Endometrial microvascular endothelial cells (primary cell): ENCODE data around the gene BTC. TPM values are rescaled to one million over a fixed set of nuclear protein-coding genes. Genes with fewer than 3 reads are reported as not detected.
"Not testable (repeated sequence)": the region's sequence is repeated elsewhere in the genome, so short reads cannot be mapped to it uniquely, and the experiment has no call there.

Source experiments
- in situ Hi-C: cut with HindIII; loops from 2 replicates; pipeline ENCODE4 v1.10.0; 2017; ENCODE audit warnings: low sequenced_read_pairs, low pct_unique_long_range_greater_than_20kb; ENCODE audit errors: inconsistent ontology term
- total RNA-seq: library from RNA; depleted of rRNA; stranded (reverse); fragments of >200 nt; gene quantifications from one replicate; pipeline ENCODE4 v1.2.3, GENCODE V29; 2015; ENCODE audit errors: inconsistent ontology term

Gene BTC
- total RNA-seq, 1 donor from 2014 or later, result 3.2 TPM

DNA sequence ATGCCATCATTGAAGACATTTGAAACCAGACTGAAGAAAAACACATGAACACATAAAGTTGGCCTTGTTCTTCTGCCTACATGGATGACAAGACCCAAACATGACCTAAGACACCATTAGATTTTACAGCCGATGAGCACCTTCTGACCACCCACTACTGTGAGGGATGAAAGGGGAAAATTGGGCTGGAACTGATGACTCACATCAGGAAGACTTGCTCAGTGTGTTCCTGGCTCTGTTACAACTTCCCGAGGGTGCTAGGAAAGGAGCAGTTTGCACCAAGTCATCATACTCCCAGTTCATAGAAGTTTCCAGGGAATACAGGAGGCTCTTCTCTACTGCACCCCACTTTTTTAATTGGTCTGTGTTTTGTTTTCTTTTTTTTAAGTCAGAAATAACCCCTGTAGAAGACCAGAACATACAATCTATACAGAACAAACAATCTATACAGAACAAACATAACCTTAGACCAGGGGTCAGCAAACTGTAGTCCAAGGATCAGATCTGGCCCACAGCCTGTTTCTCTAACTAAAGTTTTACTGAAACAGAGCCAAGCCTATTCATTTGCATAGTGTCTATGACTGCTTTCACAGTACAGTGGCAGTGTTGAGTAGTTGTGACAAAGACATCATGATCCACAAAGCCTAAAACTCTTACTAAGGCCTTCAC, 25.3 kb downstream of the BTC start:
- in situ Hi-C loops, result no loop called here

- in situ Hi-C loops, result no loop called here
These were observed 30.2 kb downstream of the BTC start for GRCh38 chr4:74764119-74764518.

DNA sequence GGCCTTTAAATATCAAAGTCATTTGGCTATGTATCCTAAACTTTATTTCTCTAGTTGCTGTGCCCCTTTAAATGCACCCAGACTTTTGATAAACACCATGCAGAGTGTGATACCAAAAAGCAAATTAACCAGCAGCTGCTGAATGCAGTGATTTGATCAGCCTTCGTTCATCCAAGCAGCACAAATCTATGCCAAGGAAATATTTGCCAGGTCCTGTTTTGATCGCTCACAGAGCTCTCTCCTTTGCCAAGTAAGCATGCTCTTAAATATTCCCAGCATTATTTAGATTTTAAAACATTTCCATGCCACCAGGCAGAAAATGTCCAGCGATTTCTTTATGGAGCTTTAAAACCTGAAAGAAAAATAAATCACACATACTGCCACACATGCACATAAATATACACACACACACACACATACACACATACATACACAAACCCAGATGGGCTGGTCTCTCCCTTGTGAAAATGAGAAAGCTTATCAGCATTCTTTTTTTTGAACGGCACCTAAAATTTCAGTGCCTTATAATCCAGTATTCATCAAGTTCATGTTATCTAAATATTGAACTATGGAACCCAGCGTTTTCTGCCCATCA, 35.7 kb downstream of the BTC start:
- in situ Hi-C loops, result no loop called here

DNA sequence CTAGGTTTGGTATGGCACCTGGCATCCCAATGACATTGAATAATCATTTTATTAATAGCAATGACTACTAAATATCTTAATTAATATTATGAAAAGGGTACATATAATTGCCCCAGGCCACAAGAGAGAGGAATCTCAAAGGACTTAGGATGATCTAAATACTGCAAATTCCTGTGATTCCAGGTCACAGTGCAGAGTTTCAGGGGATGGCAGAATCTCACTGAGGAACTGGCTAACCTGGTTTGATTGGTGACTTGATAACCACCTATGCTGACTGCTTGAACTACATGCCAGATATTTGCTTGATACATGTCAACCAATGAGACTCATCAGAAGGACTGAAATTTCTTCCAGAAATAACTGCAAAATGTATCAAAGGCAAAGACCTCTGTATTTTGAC, 37.2 kb downstream of the BTC start:
- in situ Hi-C loops, result no loop called here

DNA sequence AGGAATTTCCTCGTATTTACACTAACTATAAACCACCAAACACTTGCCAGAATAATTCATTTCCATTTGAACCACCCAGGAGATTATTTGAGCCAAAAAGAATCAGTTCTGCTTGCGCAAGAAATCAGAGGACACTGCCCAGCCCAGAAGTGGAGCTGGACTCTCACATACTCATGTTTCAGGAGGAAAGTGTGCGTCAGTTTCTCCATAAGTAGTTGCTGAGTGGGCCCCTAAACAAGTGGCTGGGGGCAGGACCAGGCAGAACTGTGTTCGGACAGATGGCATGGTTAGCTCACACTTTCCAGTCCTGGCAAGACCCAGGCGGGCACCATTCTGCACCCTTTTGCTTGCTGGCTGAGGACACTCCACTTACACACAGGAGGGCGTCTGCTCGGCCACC, 38.8 kb downstream of the BTC start:
- in situ Hi-C loops, result no loop called here

DNA sequence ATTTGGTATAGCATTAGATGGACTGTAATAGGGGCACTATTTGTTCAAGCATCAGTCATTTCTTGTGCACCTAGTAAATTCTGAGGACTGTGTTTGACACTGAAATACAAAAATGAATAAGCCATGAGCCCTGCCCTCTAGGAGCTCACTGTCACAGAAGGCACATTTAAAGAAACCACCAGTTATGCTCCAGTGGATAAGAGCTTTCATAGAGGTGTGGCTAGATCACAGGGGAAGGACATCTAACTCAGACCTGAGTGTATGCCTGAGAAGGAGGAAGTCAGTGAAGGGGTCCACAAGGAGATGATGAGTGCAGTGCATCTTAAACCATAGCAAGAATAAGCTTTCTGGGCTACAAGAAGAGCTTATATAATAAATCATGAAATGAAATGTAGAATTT, 40.1 kb downstream of the BTC start:
- in situ Hi-C loops, result no loop called here

GRCh38 chr4:74752798-74753197, 41.5 kb downstream of the BTC start:
- in situ Hi-C loops, result no loop called here

- in situ Hi-C loops, result no loop called here
These were observed 42.5 kb downstream of the BTC start for GRCh38 chr4:74751856-74752255.

- in situ Hi-C loops, result no loop called here
These were observed 43.1 kb downstream of the BTC start for GRCh38 chr4:74751247-74751646.

DNA sequence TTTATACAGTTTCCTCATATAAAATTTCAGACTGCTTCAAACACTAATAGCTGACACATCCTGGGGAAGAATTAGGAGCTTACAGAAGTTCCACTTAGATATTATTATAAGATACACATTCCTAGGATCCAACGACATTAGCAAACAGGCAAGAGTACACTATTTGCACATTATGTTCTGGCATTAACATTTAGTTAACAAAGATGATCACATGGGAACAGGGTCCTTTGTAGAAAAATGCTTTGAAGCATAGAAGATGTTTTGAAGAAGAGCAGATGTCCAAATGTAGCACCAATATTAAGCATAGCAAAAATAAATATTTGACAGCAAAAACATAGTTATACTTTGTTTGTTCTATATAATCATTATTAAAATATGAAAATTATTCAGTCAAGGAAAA, 52.1 kb downstream of the BTC start:
- in situ Hi-C loops, result no loop called here

DNA sequence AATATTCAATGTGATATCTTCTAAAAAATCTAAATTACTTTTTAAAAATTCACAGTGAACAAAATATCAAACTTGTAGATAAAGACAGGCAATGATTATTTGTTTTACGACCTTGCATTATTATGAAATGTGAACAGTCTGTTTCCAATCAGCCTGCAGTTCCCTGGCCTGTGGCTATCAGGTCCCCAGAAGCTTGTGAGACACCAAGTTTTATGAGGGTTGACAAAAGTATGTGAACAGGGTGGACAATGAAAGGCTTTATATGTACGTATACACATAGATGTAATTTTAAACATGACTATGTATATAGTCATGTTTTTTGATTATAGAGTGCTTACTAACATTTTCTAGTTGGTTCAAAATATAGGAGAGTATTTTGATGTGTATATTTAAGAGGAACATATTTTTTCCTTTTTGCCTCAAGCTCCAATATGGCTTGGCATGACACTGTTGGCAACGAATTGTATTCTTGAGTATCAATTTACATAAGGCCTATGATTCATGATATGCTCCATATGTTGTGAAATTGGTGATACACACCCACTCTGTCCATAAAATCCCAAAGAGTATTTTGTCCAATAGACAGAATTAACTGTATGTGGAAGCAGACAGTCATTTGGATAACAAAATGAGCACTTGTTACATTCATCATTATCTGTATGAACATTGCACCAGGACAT, 55.7 kb downstream of the BTC start:
- in situ Hi-C loops, result no loop called here

DNA sequence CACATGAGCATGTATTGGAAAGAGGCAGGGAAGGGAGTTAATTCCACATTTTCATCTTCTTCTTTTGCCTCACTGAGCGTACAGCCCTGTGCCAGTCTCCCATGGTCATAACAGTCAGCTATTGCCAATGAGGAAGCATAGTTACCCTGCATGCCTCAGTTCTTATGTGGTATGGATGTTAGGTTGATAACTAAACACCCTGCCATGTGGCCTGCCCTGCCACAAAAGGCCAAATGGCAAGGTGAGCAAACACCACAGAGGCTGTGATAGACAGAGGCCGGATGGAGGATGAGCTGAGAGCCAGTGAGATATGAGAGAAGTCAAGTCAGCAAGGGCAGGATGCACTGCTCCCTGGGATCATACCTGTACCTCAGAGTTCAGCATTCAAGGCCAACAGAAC, 59.3 kb downstream of the BTC start:
- in situ Hi-C loops, result no loop called here

GRCh38 chr4:74733756-74734155, 60.6 kb downstream of the BTC start:
- in situ Hi-C loops, result no loop called here

- in situ Hi-C loops, result no loop called here
These were observed 69.3 kb downstream of the BTC start for GRCh38 chr4:74724979-74725378.

- in situ Hi-C loops, result no loop called here
These were observed 77.9 kb downstream of the BTC start for GRCh38 chr4:74716436-74716765.

GRCh38 chr4:74715706-74716435, 78.5 kb downstream of the BTC start:
- in situ Hi-C loops, result no loop called here

GRCh38 chr4:74714611-74715130, 79.7 kb downstream of the BTC start:
- in situ Hi-C loops, result no loop called here

DNA sequence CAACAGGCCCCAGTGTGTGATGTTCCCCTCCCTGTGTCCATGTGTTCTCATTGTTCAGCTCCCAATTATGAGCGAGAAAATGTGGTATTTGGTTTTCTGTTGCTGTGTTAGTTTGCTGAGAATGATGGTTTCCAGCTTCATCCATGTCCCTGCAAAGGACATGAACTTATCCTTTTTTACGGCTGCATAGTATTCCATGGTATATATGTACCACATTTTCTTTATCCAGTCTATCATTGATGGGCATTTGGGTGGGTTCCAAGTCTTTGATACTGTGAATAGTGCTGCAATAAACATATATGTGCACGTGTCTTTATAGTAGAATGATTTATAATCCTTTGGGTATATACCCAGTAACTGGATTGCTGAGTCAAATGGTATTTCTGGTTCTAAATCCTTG, 86.2 kb downstream of the BTC start:
- in situ Hi-C loops, result not testable (repeated sequence)
